DND-41 (cell line): ENCODE results near the gene MRPS31.
A peak's percentile ranks its signal among the peaks of the same experiment; 100 is the strongest.

Source experiments
- ATAC-seq: fragments of 200-7000 bp; cut with Tn5 transposase; 3 replicates; pipeline ENCODE4 v1.9.1; 2021; ENCODE audit warnings: low read depth; ENCODE audit not compliant: insufficient read depth
- DNase-seq: peaks from one replicate; pipeline ENCODE4 v3.0.0-alpha.2; 2020
- H2AFZ ChIP-seq: 2 replicates; pipeline ENCODE4 v1.6.0; 2012; ENCODE audit warnings: low read depth, low read length
- H3K27ac ChIP-seq: 2 replicates; pipeline ENCODE4 v1.5.1; 2012; ENCODE audit warnings: low read length, inconsistent platforms
- H3K27me3 ChIP-seq: fragments of 200-600 bp; sonication (generic); 2 replicates; pipeline ENCODE4 v1.6.0; 2012; ENCODE audit warnings: low read length, mild to moderate bottlenecking, inconsistent platforms; ENCODE audit not compliant: insufficient read depth, poor library complexity
- H3K36me3 ChIP-seq: 2 replicates; pipeline ENCODE4 v1.5.1; 2012; ENCODE audit warnings: low read length, inconsistent platforms; ENCODE audit not compliant: insufficient read depth
- H3K4me1 ChIP-seq: 2 replicates; pipeline ENCODE4 v1.5.1; 2012; ENCODE audit warnings: mild to moderate bottlenecking, low read length; ENCODE audit not compliant: insufficient read depth
- H3K4me2 ChIP-seq: 2 replicates; pipeline ENCODE4 v1.6.0; 2012; ENCODE audit warnings: mild to moderate bottlenecking, moderate library complexity, low read length, inconsistent platforms; ENCODE audit not compliant: insufficient read depth
- H3K4me3 ChIP-seq, 2 experiments: fragments of 200-600 bp in 1 of 2; shearing (Covaris generic) in 1 of 2; 2 replicates each; pipeline ENCODE4 v1.5.1; 2012 to 2016; ENCODE audit warnings: inconsistent platforms in 2 of 2, low read length in 2 of 2, mild to moderate bottlenecking in 2 of 2, low read depth in 1 of 2, moderate library complexity in 1 of 2
- H3K79me2 ChIP-seq: 2 replicates; pipeline ENCODE4 v1.6.0; 2012; ENCODE audit warnings: low read length, inconsistent platforms; ENCODE audit not compliant: insufficient read depth
- H3K9ac ChIP-seq: 2 replicates; pipeline ENCODE4 v1.6.0; 2012; ENCODE audit warnings: low read depth, mild to moderate bottlenecking, inconsistent platforms, low read length, moderate library complexity
- H3K9me3 ChIP-seq: 2 replicates; pipeline ENCODE4 v1.5.1; 2012; ENCODE audit warnings: low read length, moderate library complexity, mild to moderate bottlenecking, inconsistent platforms; ENCODE audit not compliant: insufficient read depth, severe bottlenecking
- H4K20me1 ChIP-seq: 2 replicates; pipeline ENCODE4 v1.6.0; 2012; ENCODE audit warnings: low read length; ENCODE audit not compliant: insufficient read depth
- EZH2 ChIP-seq: IDR thresholded peaks from 3 replicates; pipeline ENCODE4 v1.6.1; 2012; ENCODE audit warnings: borderline replicate concordance, low read depth, mild to moderate bottlenecking, moderate library complexity, low read length, inconsistent platforms; ENCODE audit not compliant: severe bottlenecking
- TF ChIP-seq, protein P1 (sequence below): IDR thresholded peaks from 2 replicates; pipeline ENCODE4 v1.5.1; 2012; ENCODE audit warnings: borderline replicate concordance, low read length, moderate library complexity, mild to moderate bottlenecking; ENCODE audit not compliant: poor library complexity, severe bottlenecking; ENCODE audit errors: extremely low read depth

MRPS31 gene

DNA sequence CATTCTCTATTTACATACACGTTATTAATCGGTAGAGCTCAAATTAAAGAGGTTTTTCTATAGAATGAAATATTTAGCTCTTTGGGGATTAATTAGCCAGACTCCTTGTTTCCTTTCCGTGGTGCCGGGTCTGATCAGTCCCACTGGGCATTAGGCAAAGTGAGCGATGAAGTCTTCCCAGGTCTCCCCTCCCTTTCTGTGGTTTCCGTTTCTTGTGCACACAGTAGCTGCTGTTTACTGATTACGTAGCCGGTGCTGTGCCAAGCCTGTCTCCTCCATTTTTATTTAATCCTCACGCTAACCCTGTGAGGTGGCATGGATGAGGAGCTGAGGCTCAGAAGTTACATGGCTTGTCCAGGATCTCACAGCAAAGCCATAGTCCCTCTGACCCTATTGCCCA is 27.4 kb upstream of the MRPS31 start:
- Histone ChIP-seq H3K4me1 (peaks cover 19% of the 10 kb centered on the region), H3K79me2 (peaks cover 13% of the 10 kb centered on the region), H3K9ac (peak overlapping the region; percentile 27), H4K20me1 (no peaks in the 10 kb centered on the region), H2AFZ (peak overlapping the region; percentile 65), H3K9me3 (no peaks in the 10 kb centered on the region), H3K27ac (peak overlapping the region; percentile 78), H3K4me2 (peak overlapping the region; percentile 53), H3K36me3 (peaks cover 86% of the 10 kb centered on the region), H3K27me3 (no peaks in the 10 kb centered on the region), H3K4me3 (0 out of 4 replicates have a peak overlapping the region, but pooled peaks of 1 of the 2 experiments have one; percentile 8)
- ATAC-seq (peak; percentile 94), DNase-seq (peak; percentile 62)
- no peak for TF ChIP-seq EZH2
- TF ChIP-seq, protein P1, sequence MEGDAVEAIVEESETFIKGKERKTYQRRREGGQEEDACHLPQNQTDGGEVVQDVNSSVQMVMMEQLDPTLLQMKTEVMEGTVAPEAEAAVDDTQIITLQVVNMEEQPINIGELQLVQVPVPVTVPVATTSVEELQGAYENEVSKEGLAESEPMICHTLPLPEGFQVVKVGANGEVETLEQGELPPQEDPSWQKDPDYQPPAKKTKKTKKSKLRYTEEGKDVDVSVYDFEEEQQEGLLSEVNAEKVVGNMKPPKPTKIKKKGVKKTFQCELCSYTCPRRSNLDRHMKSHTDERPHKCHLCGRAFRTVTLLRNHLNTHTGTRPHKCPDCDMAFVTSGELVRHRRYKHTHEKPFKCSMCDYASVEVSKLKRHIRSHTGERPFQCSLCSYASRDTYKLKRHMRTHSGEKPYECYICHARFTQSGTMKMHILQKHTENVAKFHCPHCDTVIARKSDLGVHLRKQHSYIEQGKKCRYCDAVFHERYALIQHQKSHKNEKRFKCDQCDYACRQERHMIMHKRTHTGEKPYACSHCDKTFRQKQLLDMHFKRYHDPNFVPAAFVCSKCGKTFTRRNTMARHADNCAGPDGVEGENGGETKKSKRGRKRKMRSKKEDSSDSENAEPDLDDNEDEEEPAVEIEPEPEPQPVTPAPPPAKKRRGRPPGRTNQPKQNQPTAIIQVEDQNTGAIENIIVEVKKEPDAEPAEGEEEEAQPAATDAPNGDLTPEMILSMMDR: no peak

DNA sequence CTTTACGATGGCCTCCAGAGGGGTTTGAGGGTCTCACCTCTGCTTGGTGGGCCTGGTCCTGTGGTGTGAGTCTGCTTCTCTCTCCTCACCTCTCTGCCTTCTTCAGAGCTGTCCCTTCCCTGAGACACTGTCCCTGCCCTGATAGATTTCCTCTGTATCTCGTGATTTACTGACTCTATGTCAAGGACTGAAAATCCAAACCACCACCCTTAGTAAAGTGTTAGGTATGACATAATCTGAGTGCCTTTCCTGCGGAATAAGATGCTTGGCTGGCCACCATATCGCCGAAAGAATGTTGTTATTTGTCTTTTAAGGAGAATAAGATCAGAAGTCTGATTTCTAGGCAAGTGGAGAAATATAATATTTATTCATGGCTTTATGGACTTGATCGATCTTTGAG is 25.7 kb upstream of the MRPS31 start:
- peaks cover 20% of the 10 kb centered on the region for H3K79me2 ChIP-seq
- no peak for TF ChIP-seq EZH2
- TF ChIP-seq, protein P1: no peak
- ATAC-seq: no peak
- H3K9me3 ChIP-seq: no peaks in the 10 kb centered on the region
- H2AFZ ChIP-seq: no peak overlapping the region
- H3K27ac ChIP-seq: no peak overlapping the region
- H3K36me3 ChIP-seq: peaks cover 79% of the 10 kb centered on the region
- DNase-seq: no peak
- H3K4me3 ChIP-seq: no peak overlapping the region
- no peak overlapping the region for H3K4me2 ChIP-seq
- no peaks in the 10 kb centered on the region for H4K20me1 ChIP-seq
- peaks cover 19% of the 10 kb centered on the region for H3K4me1 ChIP-seq
- H3K27me3 ChIP-seq: no peaks in the 10 kb centered on the region
- H3K9ac ChIP-seq: no peak overlapping the region

DNA sequence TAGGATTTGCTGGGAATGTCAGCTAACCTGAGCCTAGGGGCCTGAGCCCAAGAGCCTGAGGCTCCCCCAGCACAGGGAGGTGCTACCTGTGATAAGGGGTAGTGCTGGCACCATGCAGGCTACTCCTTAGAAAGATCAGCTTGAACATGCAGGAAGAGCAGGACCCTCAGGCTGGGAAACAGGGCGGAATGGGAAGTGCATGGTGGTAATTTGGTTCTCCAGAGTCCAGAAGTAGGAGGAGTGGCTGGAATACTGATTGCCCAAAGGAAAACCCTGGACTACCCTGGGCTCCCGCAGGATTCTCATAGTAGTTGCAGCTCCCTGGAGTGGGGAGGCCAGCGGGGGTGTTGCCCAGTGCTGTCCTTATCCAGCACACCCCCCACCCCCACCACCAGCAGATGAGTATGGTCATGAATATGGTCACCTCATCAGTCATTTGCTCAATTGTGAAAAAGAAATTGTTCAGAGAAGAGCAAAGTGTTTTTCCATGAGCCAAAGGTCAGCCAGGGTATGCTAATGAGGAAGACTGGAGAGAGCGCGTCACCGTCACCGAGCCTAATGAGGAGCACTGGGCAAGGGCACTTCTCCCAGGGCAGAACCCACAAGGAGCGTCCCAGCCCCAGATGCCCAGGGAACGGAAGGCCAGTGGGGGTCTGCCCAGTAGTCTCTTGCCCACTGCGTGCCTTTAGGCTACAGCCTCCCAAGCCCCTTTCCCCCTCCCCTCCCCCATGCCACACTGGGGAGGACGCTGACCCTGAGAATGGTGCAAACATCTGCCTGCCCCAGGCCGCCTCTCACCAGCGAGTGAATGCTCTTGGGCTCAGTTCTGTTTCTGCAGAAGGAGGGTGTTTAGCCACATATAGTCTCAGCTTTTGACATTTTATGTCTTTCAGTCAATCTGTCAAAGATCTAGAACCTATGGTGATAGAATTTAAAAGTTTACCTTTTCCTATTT is 23.7 kb upstream of the MRPS31 start:
- Histone ChIP-seq H3K27me3 (no peaks in the 10 kb centered on the region), H3K4me1 (peaks cover 32% of the 10 kb centered on the region), H3K79me2 (peaks cover 35% of the 10 kb centered on the region), H3K36me3 (peaks cover 61% of the 10 kb centered on the region), H3K9me3 (no peaks in the 10 kb centered on the region), H4K20me1 (no peaks in the 10 kb centered on the region), H3K4me2 (no peak overlapping the region), H3K9ac (no peak overlapping the region), H3K27ac (no peak overlapping the region), H3K4me3 (no peak overlapping the region), H2AFZ (no peak overlapping the region)
- no peak for TF ChIP-seq EZH2
- TF ChIP-seq, protein P1: no peak
- DNase-seq (no peak), ATAC-seq (no peak)
